HCT116 (cell line): ENCODE measurements around the gene CA5B. TPM values are rescaled to one million over a fixed set of nuclear protein-coding genes. Genes with fewer than 3 reads are reported as not detected.

ENCODE experiments used
- ATAC-seq: fragments of 200-7000 bp; cut with Tn5 transposase; 2 replicates; pipeline ENCODE4 v1.9.1; 2020; ENCODE audit warnings: mild to moderate bottlenecking, moderate library complexity
- BruUV-seq: library from RNA; stranded (reverse); fragments of 400-500 nt; replicated peaks from 2 replicates; lab custom pipeline; 2021; lab: Mats Ljungman, UMichigan
- CTCF ChIA-PET: fragments of 300-600 bp; sonication (Branson Sonifier 250); formaldehyde crosslinking; loops from one replicate; lab custom pipeline; 2021; ENCODE audit warnings: antibody characterized with exemption; lab: Charles Lee
- POLR2A ChIA-PET: fragments of 300-600, 350-600 bp; sonication (Branson Sonifier 250); formaldehyde crosslinking; loops from one replicate; lab custom pipeline; 2021; ENCODE audit warnings: antibody characterized with exemption; lab: Charles Lee
- RAD21 ChIA-PET, 2 experiments: fragments of 300-600 bp; sonication (Branson Sonifier 250); formaldehyde crosslinking; loops; one replicate each; lab custom pipeline; 2023; ENCODE audit warnings: low total read pairs in 2 of 2; ENCODE audit not compliant: uncharacterized antibody in 2 of 2, unreplicated experiment in 2 of 2, low non-redundant PET in 1 of 2; lab: Charles Lee
- DNase-seq: peaks from one replicate; pipeline ENCODE4 v3.0.0-alpha.2; 2010; ENCODE audit warnings: low read depth, low spot score
- H2AFZ ChIP-seq: fragments of 200-600 bp; shearing (Covaris generic), sonication (generic); 2 replicates; pipeline ENCODE4 v1.6.1; 2017; ENCODE audit warnings: low read depth, mixed run types, mixed read lengths, antibody characterized with exemption, low read length; ENCODE audit not compliant: poor library complexity, severe bottlenecking
- H3K27ac ChIP-seq: 2 replicates; pipeline ENCODE4 v1.5.1; 2012; ENCODE audit warnings: low read depth, low read length
- H3K27me3 ChIP-seq: fragments of 200-600 bp; sonication (generic); 2 replicates; pipeline ENCODE4 v1.6.1; 2016; ENCODE audit warnings: mixed run types, low read length, mixed read lengths; ENCODE audit not compliant: insufficient read depth
- H3K36me3 ChIP-seq, 2 experiments: fragments of 200-500 bp in 1 of 2; fragments of 200-600 bp in 1 of 2; sonication (Bioruptor generic) in 1 of 2; sonication (generic) in 1 of 2; 2 replicates each; pipeline versions ENCODE4 v1.5.1 to v1.6.1; 2014 to 2016; ENCODE audit warnings: low read length in 2 of 2, inconsistent platforms in 1 of 2, mixed read lengths in 1 of 2, mixed run types in 1 of 2; ENCODE audit not compliant: insufficient read depth in 2 of 2, control insufficient read depth in 1 of 2
- H3K4me1 ChIP-seq, 2 experiments: fragments of 200-600 bp in 1 of 2; sonication (generic) in 1 of 2; 2 replicates each; pipeline versions ENCODE4 v1.5.1 to v1.6.1; 2012 to 2017; ENCODE audit warnings: low read length in 2 of 2, inconsistent platforms in 1 of 2, mild to moderate bottlenecking in 1 of 2, mixed read lengths in 1 of 2, mixed run types in 1 of 2, moderate library complexity in 1 of 2; ENCODE audit not compliant: insufficient read depth in 2 of 2, control insufficient read depth in 1 of 2
- H3K4me2 ChIP-seq: fragments of 200-600 bp; sonication (generic); 2 replicates; pipeline ENCODE4 v1.6.1; 2017; ENCODE audit warnings: mixed run types, low read length, mixed read lengths
- H3K4me3 ChIP-seq, 2 experiments: fragments of 200-600 bp in 1 of 2; sonication (generic) in 1 of 2; replicated peaks in 1 of 2; 2 replicates each; pipeline ENCODE4 v1.5.1; 2011 to 2016; ENCODE audit warnings: low read length in 2 of 2, control low read depth in 1 of 2, low read depth in 1 of 2, mild to moderate bottlenecking in 1 of 2, mixed read lengths in 1 of 2, mixed run types in 1 of 2
- H3K79me2 ChIP-seq: fragments of 200-600 bp; sonication (generic); 2 replicates; pipeline ENCODE4 v1.6.1; 2017; ENCODE audit warnings: mild to moderate bottlenecking, mixed run types, low read length, moderate library complexity, mixed read lengths; ENCODE audit not compliant: insufficient read depth
- H3K9ac ChIP-seq: fragments of 200-600 bp; sonication (generic); 2 replicates; pipeline ENCODE4 v1.6.1; 2016; ENCODE audit warnings: low read length, mixed read lengths
- H3K9me2 ChIP-seq: fragments of 200-600 bp; sonication (generic), shearing (Covaris generic); 2 replicates; pipeline ENCODE4 v1.6.1; 2017; ENCODE audit warnings: mixed run types, mild to moderate bottlenecking, moderate library complexity; ENCODE audit not compliant: insufficient read depth
- H3K9me3 ChIP-seq, 2 experiments: fragments of 200-500 bp in 1 of 2; fragments of 200-600 bp in 1 of 2; sonication (Bioruptor generic) in 1 of 2; sonication (generic) in 1 of 2; 2 replicates each; pipeline ENCODE4 v1.6.1; 2014 to 2017; ENCODE audit warnings: low read length in 2 of 2, mixed read lengths in 2 of 2, inconsistent platforms in 1 of 2, low read depth in 1 of 2, mild to moderate bottlenecking in 1 of 2, mixed run types in 1 of 2, moderate library complexity in 1 of 2; ENCODE audit not compliant: control insufficient read depth in 1 of 2, insufficient read depth in 1 of 2
- H4K20me1 ChIP-seq: fragments of 200-600 bp; sonication (generic), shearing (Covaris generic); 2 replicates; pipeline ENCODE4 v1.6.1; 2017; ENCODE audit warnings: mixed run types, mild to moderate bottlenecking, moderate library complexity; ENCODE audit not compliant: insufficient read depth
- ATF3 ChIP-seq: IDR thresholded peaks from 2 replicates; pipeline ENCODE4 v1.6.1; 2012
- CBX3 ChIP-seq: IDR thresholded peaks from 2 replicates; pipeline ENCODE4 v1.6.1; 2012; ENCODE audit warnings: low read depth
- CEBPB ChIP-seq: IDR thresholded peaks from 2 replicates; pipeline ENCODE4 v1.6.1; 2012; ENCODE audit warnings: low read depth
- CTCF ChIP-seq, 3 experiments: fragments of 200-600 bp in 1 of 3; sonication (generic) in 1 of 3; IDR thresholded peaks in 2 of 3; conservative IDR thresholded peaks in 1 of 3; 2 replicates each; pipeline ENCODE4 v1.5.1; 2012 to 2017; ENCODE audit warnings: low read depth in 2 of 3, low read length in 2 of 3, antibody characterized with exemption in 1 of 3, borderline replicate concordance in 1 of 3, control low read depth in 1 of 3, mild to moderate bottlenecking in 1 of 3, mixed read lengths in 1 of 3, mixed run types in 1 of 3, moderate library complexity in 1 of 3; ENCODE audit not compliant: insufficient read depth in 1 of 3
- EGR1 ChIP-seq: IDR thresholded peaks from 2 replicates; pipeline ENCODE4 v1.6.1; 2012; ENCODE audit warnings: low read depth
- ELF1 ChIP-seq: IDR thresholded peaks from 2 replicates; pipeline ENCODE4 v1.6.1; 2012; ENCODE audit warnings: low read depth, borderline replicate concordance
- EZH2 ChIP-seq: fragments of 200-600 bp; sonication (generic); IDR thresholded peaks from 2 replicates; pipeline ENCODE4 v1.6.1; 2017; ENCODE audit warnings: antibody characterized with exemption, mixed run types
- FOSL1 ChIP-seq: IDR thresholded peaks from 2 replicates; pipeline ENCODE4 v1.6.1; 2012; ENCODE audit warnings: low read depth
- MAX ChIP-seq: IDR thresholded peaks from 2 replicates; pipeline ENCODE4 v1.6.1; 2012
- POLR2AphosphoS5 ChIP-seq: IDR thresholded peaks from 2 replicates; pipeline ENCODE4 v1.6.1; 2011; ENCODE audit warnings: mild to moderate bottlenecking, low read depth, low read length, moderate library complexity
- RAD21 ChIP-seq: IDR thresholded peaks from 2 replicates; pipeline ENCODE4 v1.6.1; 2012; ENCODE audit warnings: low read depth, mild to moderate bottlenecking
- REST ChIP-seq: IDR thresholded peaks from 2 replicates; pipeline ENCODE4 v1.6.1; 2012; ENCODE audit warnings: low read depth
- SIN3A ChIP-seq: IDR thresholded peaks from 2 replicates; pipeline ENCODE4 v1.6.1; 2012; ENCODE audit warnings: low read depth
- SRF ChIP-seq: IDR thresholded peaks from 2 replicates; pipeline ENCODE4 v1.6.1; 2012; ENCODE audit warnings: low read depth
- TCF7L2 ChIP-seq: IDR thresholded peaks from 2 replicates; pipeline ENCODE4 v1.7.0; 2011; ENCODE audit warnings: borderline replicate concordance, inconsistent platforms; ENCODE audit not compliant: insufficient read depth, insufficient read length; ENCODE audit errors: extremely low read depth
- YY1 ChIP-seq: IDR thresholded peaks from 2 replicates; pipeline ENCODE4 v1.6.1; 2011; ENCODE audit warnings: low read length, low read depth, moderate library complexity, mild to moderate bottlenecking; ENCODE audit not compliant: insufficient replicate concordance; ENCODE audit errors: extremely low read depth
- ZBTB33 ChIP-seq: IDR thresholded peaks from 2 replicates; pipeline ENCODE4 v1.6.1; 2011; ENCODE audit warnings: mild to moderate bottlenecking, low read length, moderate library complexity; ENCODE audit not compliant: insufficient replicate concordance; ENCODE audit errors: extremely low read depth
- ZFX ChIP-seq: fragments of 450-650 bp; IDR thresholded peaks from 2 replicates; pipeline ENCODE4 v1.6.1; 2017
- ZNF274 ChIP-seq: fragments of 200-500 bp; sonication (Bioruptor generic); IDR thresholded peaks from 2 replicates; pipeline ENCODE4 v1.6.1; 2014; ENCODE audit warnings: mild to moderate bottlenecking, low read depth, low read length, inconsistent platforms
- intact Hi-C: fragments of 100-400 bp; cut with micrococcal nuclease; formaldehyde crosslinking; loops from 2 replicates; pipeline ENCODE4 v1.10.0; 2022
- total RNA-seq: library from RNA; stranded (reverse); gene quantifications from one replicate; pipeline ENCODE4 v1.2.1, GENCODE V29; 2021; ENCODE audit not compliant: unreplicated experiment

The CA5B gene
- total RNA-seq, 1 experiment from 2014 or later = 5.5 TPM

- Histone ChIP-seq H3K79me2 (no peaks in the 10 kb centered on the region), H3K9me3 (no peaks in the 10 kb centered on the region), H2AFZ (no peak overlapping the region), H3K4me1 (no peaks in the 10 kb centered on the region), H3K27ac (no peak overlapping the region), H3K9me2 (no peaks in the 10 kb centered on the region), H4K20me1 (no peaks in the 10 kb centered on the region), H3K4me3 (no peak overlapping the region), H3K4me2 (no peak overlapping the region), H3K36me3 (no peaks in the 10 kb centered on the region), H3K27me3 (no peaks in the 10 kb centered on the region), H3K9ac (no peak overlapping the region)
- CTCF ChIA-PET = no interaction called here
- POLR2A ChIA-PET = no interaction called here
- no TSS peak for BruUV-seq
- RAD21 ChIA-PET = no interaction called here
- intact Hi-C loops = no loop called here
- TF ChIP-seq MAX (no peak), POLR2AphosphoS5 (no peak), YY1 (no peak), ZBTB33 (no peak), FOSL1 (no peak), SIN3A (no peak), RAD21 (no peak), ELF1 (no peak), REST (no peak), SRF (no peak), ATF3 (no peak), ZNF274 (no peak), CEBPB (no peak), CTCF (IDR thresholded peaks at IDR 0.05 in 2 of 3, conservative IDR thresholded peaks at IDR 0.05 in 1 of 3; ENCODE audit: borderline replicate concordance in 1 of 3, insufficient read depth in 1 of 3, low read depth in 2 of 3, low read length in 2 of 3) (no peak), EGR1 (no peak), EZH2 (no peak), ZFX (no peak), CBX3 (no peak), TCF7L2 (no peak)
- no peak for DNase-seq
- no peak for ATAC-seq
Observed at GRCh38 chrX:15758140-15758539, 20.1 kb downstream of the CA5B start.
